MM.1S (cell line): ENCODE data around the gene CCNF.
"Not testable (repeated sequence)": the region's sequence is repeated elsewhere in the genome, so short reads cannot be mapped to it uniquely, and the experiment has no call there.

ENCODE experiments used
- EZH2 ChIP-seq: fragments of 300-600 bp; sonication (generic); optimal IDR thresholded peaks from 2 replicates; pipeline ENCODE3; 2017; ENCODE audit warnings: low read depth, mild to moderate bottlenecking, antibody characterized with exemption, low read length, mixed read lengths
- EZH2phosphoT487 ChIP-seq: fragments of 300-600 bp; sonication (generic); IDR thresholded peaks from 2 replicates; pipeline ENCODE4 v1.6.1; 2018; ENCODE audit warnings: antibody characterized with exemption, low read length
- TF ChIP-seq, protein P1 (sequence below): fragments of 300-600 bp; sonication (generic); IDR thresholded peaks from 2 replicates; pipeline ENCODE4 v1.5.1; 2016; ENCODE audit warnings: antibody characterized with exemption, low read length, mixed read lengths

DNA sequence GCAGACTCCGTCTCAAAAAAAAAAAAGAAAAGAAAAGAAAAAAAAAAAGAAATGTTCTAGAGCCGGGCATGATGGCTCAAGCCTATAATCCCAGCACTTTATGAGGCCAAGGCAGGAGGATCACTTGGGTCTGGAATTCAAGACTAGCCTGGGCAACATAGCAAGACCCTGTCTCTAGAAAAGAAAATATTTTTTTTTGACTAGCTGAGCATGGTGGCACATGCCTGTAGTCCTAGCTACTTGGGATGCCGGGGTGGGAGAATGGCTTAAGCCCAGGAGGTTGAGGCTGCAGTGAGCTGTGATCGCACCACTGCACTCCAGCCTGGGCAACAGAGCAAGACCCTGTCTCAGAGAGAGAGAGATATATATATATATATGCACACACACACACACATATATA, 6.0 kb downstream of the CCNF start:
- TF ChIP-seq, protein P1, sequence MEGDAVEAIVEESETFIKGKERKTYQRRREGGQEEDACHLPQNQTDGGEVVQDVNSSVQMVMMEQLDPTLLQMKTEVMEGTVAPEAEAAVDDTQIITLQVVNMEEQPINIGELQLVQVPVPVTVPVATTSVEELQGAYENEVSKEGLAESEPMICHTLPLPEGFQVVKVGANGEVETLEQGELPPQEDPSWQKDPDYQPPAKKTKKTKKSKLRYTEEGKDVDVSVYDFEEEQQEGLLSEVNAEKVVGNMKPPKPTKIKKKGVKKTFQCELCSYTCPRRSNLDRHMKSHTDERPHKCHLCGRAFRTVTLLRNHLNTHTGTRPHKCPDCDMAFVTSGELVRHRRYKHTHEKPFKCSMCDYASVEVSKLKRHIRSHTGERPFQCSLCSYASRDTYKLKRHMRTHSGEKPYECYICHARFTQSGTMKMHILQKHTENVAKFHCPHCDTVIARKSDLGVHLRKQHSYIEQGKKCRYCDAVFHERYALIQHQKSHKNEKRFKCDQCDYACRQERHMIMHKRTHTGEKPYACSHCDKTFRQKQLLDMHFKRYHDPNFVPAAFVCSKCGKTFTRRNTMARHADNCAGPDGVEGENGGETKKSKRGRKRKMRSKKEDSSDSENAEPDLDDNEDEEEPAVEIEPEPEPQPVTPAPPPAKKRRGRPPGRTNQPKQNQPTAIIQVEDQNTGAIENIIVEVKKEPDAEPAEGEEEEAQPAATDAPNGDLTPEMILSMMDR: not testable (repeated sequence)
- not testable (repeated sequence) for TF ChIP-seq EZH2phosphoT487, EZH2
